Adrenal gland (tissue), 5 donors: ENCODE results near the gene ITPR3.

ENCODE experiments used
- CTCF ChIP-seq, 6 experiments: fragments of 450-650 bp in 4 of 6; fragments of 200-600 bp in 2 of 6; sonication (generic) in 1 of 6; IDR thresholded peaks; 1 replicate in 5 of 6; 2 replicates in 1 of 6; pipeline versions ENCODE4 v1.5.1 to v1.8.0; 2016 to 2021; ENCODE audit warnings: antibody characterized with exemption in 6 of 6, mild to moderate bottlenecking in 2 of 6, moderate library complexity in 1 of 6
- POLR2A ChIP-seq, 2 donors: fragments of 450-650 bp; IDR thresholded peaks; one replicate each; pipeline ENCODE4 v1.6.1; 2017; ENCODE audit warnings: antibody characterized with exemption in 2 of 2, mild to moderate bottlenecking in 2 of 2, moderate library complexity in 1 of 2
- donor health status: DM: no; HTN: no; CAD: no.

GRCh38 chr6:33622456-33623431 lies 1.6 kb downstream of the ITPR3 start:
- no peak for TF ChIP-seq CTCF (IDR thresholded peaks at IDR 0.05)
- TF ChIP-seq POLR2A (IDR thresholded peaks at IDR 0.05), result no peak
